C4-2B (cell line): Measurements from ENCODE around the gene ZNG1A.
"Not testable (repeated sequence)": the region's sequence is repeated elsewhere in the genome, so short reads cannot be mapped to it uniquely, and the experiment has no call there.

Experiments used
- H3K27ac ChIP-seq: fragments of 450-650 bp; 2 replicates; pipeline ENCODE4 v1.5.1; 2017
- TF ChIP-seq, protein P1 (sequence below): fragments of 450-650 bp; conservative IDR thresholded peaks from 2 replicates; pipeline ENCODE4 v1.5.1; 2017; ENCODE audit warnings: mild to moderate bottlenecking

The ZNG1A gene

GRCh38 chr9:112589-113467 is 66.0 kb downstream of the ZNG1A start:
- H3K27ac ChIP-seq: not testable (repeated sequence)

DNA sequence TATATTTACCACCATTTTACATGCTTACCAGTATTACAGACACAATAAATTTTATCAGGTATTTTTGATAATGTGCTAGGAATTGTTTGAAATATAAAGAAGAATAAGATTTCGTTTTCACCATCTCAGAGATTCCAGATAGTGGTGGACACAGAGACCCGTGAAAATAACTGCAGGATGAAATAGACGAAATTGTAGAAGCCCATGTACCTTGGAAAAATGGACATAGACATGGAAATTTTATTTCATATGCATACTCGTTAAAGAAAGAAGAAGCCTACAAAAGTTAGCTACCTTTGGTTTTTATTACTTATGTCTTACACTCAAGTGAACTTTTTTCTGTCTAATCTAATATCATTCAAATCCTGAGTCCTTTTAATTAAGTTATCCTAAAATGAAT is 68.2 kb downstream of the ZNG1A start:
- not testable (repeated sequence) for H3K27ac ChIP-seq

DNA sequence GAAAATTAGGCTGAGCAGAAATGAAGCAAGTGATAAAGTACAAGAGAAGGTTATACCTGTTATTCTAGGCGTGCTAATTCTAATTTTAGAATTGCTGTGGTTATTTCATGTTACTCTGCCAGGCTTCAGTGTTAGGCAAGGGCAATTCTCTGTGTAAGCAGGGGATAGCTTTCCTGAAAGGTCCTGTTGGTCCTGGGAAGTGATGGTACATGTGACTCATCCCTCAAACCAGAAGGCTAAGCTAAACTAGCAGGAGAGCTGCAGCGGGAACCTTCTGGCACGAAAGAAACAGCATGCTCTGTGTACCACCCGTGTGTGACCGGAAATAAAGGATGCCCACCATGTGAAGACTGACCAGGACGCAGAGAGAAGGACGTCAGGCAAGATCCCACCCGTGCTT is 69.3 kb downstream of the ZNG1A start:
- not testable (repeated sequence) for H3K27ac ChIP-seq

DNA sequence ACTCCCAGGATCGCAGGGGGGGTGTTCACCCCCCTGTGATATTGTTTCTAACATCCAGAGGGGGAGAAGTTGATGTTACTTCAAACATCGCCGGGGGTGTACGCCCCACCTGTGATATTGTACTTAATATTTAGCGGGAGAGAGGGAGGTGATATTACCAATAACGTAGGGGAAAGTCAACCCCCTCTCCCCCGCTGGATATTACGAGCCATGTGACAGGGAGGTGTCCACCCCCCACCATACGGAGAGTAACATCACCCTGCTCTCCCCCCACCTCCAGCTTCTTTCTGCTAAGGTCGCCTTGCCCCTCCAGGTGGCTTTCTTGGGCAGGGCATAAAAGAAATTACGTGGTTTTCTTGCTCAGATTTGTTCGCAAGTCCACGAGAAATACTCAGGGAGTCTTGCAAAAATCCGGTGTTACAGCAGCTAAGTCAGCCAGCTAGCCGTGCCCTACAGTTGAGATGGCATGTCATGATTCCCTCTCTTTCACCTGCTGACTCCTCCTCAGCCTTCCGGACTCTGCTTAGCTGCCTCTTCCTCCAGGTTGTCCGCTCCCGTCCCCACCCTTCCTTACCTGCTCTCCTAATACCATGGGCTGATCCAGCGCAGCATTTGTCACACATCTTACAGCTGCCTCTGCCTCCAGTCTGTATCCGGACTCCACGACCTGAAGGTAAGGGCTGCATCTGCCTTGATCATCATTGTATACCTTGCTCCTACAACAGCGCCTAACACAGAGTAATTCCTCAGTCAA is 69.9 kb downstream of the ZNG1A start:
- H3K27ac ChIP-seq: not testable (repeated sequence)

- H3K27ac ChIP-seq: not testable (repeated sequence)
These were observed 72.9 kb downstream of the ZNG1A start for GRCh38 chr9:105991-106390.

GRCh38 chr9:100430-100829 is 78.4 kb downstream of the ZNG1A start:
- H3K27ac ChIP-seq: not testable (repeated sequence)

DNA sequence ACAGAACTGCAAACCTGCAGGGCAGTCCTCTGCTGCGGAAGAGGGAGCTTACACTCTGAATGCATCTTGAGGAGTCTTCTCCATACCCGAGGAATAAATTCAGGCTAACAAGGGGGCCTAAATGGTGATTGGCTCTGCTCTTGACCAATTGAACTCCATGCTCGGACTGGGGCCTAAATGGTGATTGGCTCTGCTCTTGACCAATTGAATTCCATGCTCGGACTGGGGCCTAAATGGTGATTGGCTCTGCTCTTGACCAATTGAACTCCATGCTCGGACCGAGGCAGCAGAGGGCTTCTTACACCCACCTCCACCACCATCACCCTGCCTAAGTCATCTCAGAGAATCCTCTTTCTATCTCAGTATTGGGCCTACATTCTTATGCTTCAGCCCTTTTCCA is 79.0 kb downstream of the ZNG1A start:
- not testable (repeated sequence) for H3K27ac ChIP-seq

GRCh38 chr9:98775-99174 is 80.1 kb downstream of the ZNG1A start:
- not testable (repeated sequence) for H3K27ac ChIP-seq

GRCh38 chr9:94992-95391 is 83.9 kb downstream of the ZNG1A start:
- H3K27ac ChIP-seq: not testable (repeated sequence)

DNA sequence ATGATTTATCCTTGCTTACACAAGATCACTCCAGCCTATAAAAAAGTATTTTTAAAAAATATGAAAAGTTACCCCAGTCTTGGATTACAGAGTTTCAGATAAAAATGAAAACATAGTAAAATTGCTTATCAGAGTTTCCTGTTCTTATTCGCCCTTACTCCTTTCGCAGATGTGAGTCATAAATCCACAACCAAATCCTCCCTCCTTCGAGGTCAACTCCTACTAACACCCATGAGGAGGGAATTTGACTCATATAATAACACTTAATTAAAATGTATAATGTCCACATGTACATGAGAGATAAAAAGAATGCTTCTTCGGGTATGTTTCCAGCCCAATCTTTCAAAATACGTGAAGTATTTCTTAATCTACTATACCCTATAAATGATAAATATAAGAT is 84.5 kb downstream of the ZNG1A start:
- not testable (repeated sequence) for H3K27ac ChIP-seq

- H3K27ac ChIP-seq: not testable (repeated sequence)
These were observed 84.9 kb downstream of the ZNG1A start for GRCh38 chr9:93909-94308.

- not testable (repeated sequence) for H3K27ac ChIP-seq
These were observed 88.0 kb downstream of the ZNG1A start for GRCh38 chr9:90851-91250.

DNA sequence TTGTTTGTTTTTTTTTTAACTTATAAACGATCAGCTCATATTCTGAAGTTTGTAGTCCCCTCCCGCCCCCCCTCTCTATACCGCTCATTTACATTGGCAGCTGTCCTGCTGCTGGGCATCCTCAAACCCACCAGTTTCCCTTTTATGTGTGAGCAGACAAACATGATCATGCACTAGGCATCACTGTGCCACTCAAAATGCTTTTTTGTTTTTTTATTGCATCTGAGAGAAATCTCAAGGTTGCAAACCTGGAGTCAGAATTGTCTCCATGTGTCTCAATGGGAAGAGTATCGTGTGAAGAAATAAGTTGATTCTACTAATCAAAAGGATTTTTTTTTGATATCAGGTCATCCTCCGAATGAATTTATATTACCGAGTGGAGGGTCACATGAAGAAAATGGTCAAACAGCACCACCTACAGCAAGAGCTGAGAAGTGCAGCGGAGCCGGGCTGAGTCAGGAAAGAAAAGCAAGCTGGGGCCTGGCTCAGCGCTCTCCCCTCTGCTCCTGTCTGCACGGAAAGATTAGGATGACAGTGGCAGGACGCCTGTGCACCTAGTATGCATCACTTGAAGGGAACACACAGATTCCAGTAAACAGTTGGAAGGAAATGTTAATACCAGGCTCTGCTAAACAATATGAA is 90.3 kb downstream of the ZNG1A start:
- H3K27ac ChIP-seq: not testable (repeated sequence)
- TF ChIP-seq, protein P1, sequence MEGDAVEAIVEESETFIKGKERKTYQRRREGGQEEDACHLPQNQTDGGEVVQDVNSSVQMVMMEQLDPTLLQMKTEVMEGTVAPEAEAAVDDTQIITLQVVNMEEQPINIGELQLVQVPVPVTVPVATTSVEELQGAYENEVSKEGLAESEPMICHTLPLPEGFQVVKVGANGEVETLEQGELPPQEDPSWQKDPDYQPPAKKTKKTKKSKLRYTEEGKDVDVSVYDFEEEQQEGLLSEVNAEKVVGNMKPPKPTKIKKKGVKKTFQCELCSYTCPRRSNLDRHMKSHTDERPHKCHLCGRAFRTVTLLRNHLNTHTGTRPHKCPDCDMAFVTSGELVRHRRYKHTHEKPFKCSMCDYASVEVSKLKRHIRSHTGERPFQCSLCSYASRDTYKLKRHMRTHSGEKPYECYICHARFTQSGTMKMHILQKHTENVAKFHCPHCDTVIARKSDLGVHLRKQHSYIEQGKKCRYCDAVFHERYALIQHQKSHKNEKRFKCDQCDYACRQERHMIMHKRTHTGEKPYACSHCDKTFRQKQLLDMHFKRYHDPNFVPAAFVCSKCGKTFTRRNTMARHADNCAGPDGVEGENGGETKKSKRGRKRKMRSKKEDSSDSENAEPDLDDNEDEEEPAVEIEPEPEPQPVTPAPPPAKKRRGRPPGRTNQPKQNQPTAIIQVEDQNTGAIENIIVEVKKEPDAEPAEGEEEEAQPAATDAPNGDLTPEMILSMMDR: peak; percentile 59

DNA sequence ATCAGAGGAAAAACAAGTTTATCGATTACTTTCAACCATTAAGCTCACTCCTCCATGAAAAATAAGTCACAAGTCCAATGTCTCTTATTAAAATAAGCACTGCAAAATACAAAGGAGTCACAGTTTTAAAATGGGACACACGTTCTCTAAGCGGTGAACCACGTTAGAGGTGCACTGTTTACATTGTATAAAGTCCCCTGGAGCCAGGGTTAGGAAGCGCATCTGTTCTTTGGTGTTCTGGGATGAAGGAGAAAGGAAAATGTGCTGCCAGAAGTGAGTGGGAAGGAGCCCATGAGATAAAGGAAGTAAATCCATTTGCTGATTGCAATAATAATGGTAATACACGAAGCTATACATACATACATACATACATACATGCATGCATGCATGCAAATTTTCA is 91.0 kb downstream of the ZNG1A start:
- not testable (repeated sequence) for H3K27ac ChIP-seq

DNA sequence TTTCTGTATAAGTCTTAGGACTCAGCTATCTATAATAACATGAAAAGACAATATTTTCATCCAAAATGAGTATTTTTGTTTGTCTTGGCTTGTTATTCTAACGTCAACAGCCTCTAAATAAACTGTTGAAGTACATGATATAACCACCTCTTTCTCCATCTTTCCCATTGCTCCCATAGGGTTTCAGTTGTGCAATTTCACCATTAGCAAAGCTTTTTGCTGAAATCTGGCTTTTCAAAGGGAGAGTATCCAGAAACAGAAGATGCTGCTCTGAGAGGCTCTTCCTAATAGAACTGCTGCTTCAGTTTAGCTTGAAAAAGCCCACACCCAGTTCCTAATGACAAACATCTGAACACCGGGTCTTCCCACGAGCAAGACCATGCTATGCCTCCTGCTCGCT is 91.8 kb downstream of the ZNG1A start:
- not testable (repeated sequence) for H3K27ac ChIP-seq

DNA sequence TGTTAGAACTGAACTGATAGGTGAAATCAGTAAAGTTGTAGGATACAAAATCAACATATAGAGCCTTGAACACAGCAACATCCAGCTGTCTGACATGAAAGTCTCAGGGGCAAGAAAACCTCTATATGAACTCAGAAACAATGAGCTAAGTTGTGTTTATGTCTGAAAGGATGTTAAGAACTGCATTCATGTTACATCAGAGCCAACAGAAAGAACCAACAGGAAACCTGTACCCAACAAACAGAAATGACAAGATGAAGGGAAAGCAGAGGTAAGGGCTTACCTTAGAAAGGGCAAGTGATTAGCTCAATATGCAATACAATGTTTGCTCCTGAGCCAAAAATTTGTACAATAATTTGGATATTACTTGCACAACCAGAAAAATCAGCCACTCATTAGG is 92.2 kb downstream of the ZNG1A start:
- not testable (repeated sequence) for H3K27ac ChIP-seq

DNA sequence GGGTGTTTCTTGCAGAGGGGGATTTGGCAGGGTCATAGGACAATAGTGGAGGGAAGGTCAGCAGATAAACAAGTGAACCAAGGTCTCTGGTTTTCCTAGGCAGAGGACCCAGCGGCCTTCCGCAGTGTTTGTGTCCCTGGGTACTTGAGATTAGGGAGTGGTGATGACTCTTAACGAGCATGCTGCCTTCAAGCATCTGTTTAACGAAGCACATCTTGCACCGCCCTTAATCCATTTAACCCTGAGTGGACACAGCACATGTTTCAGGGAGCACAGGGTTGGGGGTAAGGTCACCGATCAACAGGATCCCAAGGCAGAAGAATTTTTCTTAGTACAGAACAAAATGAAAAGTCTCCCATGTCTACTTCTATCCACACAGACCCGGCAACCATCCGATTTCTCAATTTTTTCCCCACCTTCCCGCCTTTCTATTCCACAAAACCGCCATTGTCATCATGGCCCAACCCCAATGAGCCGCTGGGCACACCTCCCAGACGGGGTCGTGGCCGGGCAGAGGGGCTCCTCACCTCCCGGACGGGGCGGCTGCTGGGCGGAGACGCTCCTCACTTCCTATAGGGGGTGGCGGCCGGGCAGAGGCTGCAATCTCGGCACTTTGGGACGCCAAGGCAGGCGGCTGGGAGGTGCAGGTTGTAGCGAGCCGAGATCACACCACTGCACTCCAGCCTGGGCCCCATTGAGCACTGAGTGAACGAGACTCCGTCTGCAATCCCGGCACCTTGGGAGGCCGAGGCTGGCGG is 95.7 kb downstream of the ZNG1A start:
- not testable (repeated sequence) for H3K27ac ChIP-seq

- H3K27ac ChIP-seq: not testable (repeated sequence)
These were observed 100.5 kb downstream of the ZNG1A start for GRCh38 chr9:78333-78732.

DNA sequence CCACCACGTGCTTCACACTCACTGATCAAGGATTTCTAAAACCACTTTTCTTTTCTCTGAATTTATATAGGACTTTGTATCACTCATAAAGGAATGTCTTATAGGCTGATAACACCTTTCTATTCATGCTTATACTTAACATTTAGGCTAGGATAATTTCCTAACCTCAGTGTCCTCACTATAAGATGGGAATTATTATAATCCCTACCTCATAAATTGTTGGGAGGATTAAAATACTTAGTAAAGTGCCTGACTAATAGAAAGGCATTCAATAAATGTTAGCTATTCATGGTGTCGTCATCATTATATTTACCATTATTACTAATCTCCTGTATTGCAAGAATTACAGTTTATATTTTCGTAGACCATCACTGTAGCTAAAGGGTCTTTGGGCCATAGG is 102.5 kb downstream of the ZNG1A start:
- not testable (repeated sequence) for H3K27ac ChIP-seq

DNA sequence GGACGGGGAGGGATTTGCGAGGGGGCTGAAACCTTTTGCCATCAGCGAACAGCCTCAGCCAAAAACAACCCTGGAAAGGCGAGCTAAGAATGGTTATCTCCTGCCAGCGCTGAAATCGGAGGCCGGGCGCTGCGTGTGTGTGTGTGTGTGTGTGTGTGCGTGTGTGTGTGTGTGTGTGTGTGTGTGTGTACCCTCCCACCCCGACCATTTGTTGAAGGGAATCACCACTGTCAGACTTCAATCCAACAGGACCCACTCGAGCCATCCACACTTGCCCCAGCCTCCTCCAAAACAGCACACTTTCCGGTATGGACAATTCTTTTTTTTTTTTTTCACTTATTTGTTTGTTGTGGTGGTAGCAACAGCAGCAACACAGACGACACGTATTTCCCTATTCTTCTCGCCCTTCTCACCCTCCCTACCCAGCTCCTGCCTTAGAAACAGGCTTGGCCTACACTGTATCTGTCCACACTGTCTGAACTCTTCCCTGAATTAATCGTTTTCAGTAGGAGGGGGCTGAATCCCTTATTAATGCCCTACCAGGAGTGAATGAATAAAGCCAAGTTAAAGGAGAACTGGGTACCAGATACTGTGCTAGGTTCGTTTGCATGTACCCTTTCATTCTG is 104.8 kb downstream of the ZNG1A start:
- not testable (repeated sequence) for H3K27ac ChIP-seq
